HEK293 (cell line): ENCODE data around the gene PRAC1.

Experiments used
- KLF10 ChIP-seq: fragments of 450-650 bp; IDR thresholded peaks from 2 replicates; pipeline ENCODE4 v1.5.1; 2018; ENCODE audit warnings: missing biosample characterization, mild to moderate bottlenecking, missing genetic modification characterization
- KLF9 ChIP-seq: fragments of 450-650 bp; formaldehyde crosslinking; IDR thresholded peaks from 2 replicates; pipeline ENCODE4 v1.5.1; 2016; ENCODE audit warnings: missing biosample characterization, missing genetic modification characterization, low read depth
- YY1 ChIP-seq: fragments of 450-650 bp; formaldehyde crosslinking; IDR thresholded peaks from 2 replicates; pipeline ENCODE4 v1.5.1; 2018; ENCODE audit warnings: missing biosample characterization, missing genetic modification characterization
- ZNF133 ChIP-seq: fragments of 450-650 bp; formaldehyde crosslinking; IDR thresholded peaks from 2 replicates; pipeline ENCODE4 v1.5.1; 2016; ENCODE audit warnings: missing biosample characterization, missing genetic modification characterization
- ZNF239 ChIP-seq: fragments of 450-650 bp; formaldehyde crosslinking; IDR thresholded peaks from 2 replicates; pipeline ENCODE4 v1.5.1; 2016; ENCODE audit warnings: missing biosample characterization, missing genetic modification characterization
- ZNF274 ChIP-seq, 2 experiments: fragments of 200-500 bp in 1 of 2; fragments of 450-650 bp in 1 of 2; sonication (Bioruptor generic) in 1 of 2; formaldehyde crosslinking in 1 of 2; IDR thresholded peaks; 2 replicates each; pipeline versions ENCODE4 v1.5.1 to v1.6.1; 2014 to 2016; ENCODE audit warnings: borderline replicate concordance in 1 of 2, inconsistent platforms in 1 of 2, low read length in 1 of 2, missing biosample characterization in 1 of 2, missing genetic modification characterization in 1 of 2
- ZNF626 ChIP-seq: fragments of 450-650 bp; sonication (Bioruptor Pico); formaldehyde crosslinking; IDR thresholded peaks from 2 replicates; pipeline ENCODE4 v1.5.1; 2018; ENCODE audit warnings: missing biosample characterization, missing genetic modification characterization, inconsistent platforms
- TF ChIP-seq, protein P1 (sequence below): fragments of 450-650 bp; formaldehyde crosslinking; IDR thresholded peaks from 2 replicates; pipeline ENCODE4 v1.5.1; 2016; ENCODE audit warnings: missing biosample characterization, missing genetic modification characterization

DNA sequence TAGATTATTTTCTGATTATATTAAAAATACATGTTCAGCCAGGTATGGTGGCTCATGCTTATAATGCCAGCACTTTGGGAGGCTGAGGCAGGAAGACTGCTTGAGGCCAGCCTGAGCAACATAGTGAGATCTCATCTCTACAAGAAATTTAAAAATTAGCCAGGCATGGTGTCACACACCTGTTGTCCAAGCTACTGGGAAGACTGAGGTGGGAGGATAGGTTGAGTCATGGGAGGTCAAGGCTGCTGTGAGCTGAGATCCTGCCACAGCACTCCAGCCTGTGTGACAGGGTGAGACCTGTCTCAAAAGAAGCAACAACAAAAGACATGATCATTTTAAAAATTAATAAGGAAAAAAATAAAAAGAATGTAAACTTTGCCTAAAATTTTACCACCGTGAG is 40.7 kb downstream of the PRAC1 start:
- no peak for TF ChIP-seq ZNF133 (tag by site-specific recombination)
- TF ChIP-seq YY1 (tag by site-specific recombination): no peak
- no peak for TF ChIP-seq ZNF626 (tag by site-specific recombination)
- TF ChIP-seq KLF10 (tag by site-specific recombination): no peak
- TF ChIP-seq, protein P1, sequence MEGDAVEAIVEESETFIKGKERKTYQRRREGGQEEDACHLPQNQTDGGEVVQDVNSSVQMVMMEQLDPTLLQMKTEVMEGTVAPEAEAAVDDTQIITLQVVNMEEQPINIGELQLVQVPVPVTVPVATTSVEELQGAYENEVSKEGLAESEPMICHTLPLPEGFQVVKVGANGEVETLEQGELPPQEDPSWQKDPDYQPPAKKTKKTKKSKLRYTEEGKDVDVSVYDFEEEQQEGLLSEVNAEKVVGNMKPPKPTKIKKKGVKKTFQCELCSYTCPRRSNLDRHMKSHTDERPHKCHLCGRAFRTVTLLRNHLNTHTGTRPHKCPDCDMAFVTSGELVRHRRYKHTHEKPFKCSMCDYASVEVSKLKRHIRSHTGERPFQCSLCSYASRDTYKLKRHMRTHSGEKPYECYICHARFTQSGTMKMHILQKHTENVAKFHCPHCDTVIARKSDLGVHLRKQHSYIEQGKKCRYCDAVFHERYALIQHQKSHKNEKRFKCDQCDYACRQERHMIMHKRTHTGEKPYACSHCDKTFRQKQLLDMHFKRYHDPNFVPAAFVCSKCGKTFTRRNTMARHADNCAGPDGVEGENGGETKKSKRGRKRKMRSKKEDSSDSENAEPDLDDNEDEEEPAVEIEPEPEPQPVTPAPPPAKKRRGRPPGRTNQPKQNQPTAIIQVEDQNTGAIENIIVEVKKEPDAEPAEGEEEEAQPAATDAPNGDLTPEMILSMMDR (tag by site-specific recombination): no peak
- no peak for TF ChIP-seq KLF9 (tag by site-specific recombination)
- TF ChIP-seq ZNF239 (tag by site-specific recombination): no peak
- no peak for TF ChIP-seq ZNF274 (IDR thresholded peaks at IDR 0.05; ENCODE audit: low read length)
- TF ChIP-seq ZNF274 (tag by site-specific recombination; IDR thresholded peaks at IDR 0.05; ENCODE audit: borderline replicate concordance): no peak
